Endothelial cell (in vitro differentiated cells): ENCODE data around the gene EARS2. TPM values are rescaled to one million over a fixed set of nuclear protein-coding genes. Genes with fewer than 3 reads are reported as not detected.
A peak's percentile ranks its signal among the peaks of the same experiment; 100 is the strongest.

Experiments
- DNase-seq: peaks from one replicate; pipeline ENCODE4 v3.0.0; 2021; ENCODE audit warnings: low spot score
- H3K27ac Mint-ChIP-seq: one replicate; pipeline ENCODE4 v1.8.0; 2021; ENCODE audit warnings: mixed read lengths, inconsistent platforms; ENCODE audit not compliant: unreplicated experiment
- H3K27me3 Mint-ChIP-seq: one replicate; pipeline ENCODE4 v1.8.0; 2021; ENCODE audit warnings: mild to moderate bottlenecking, moderate library complexity, mixed read lengths, inconsistent platforms; ENCODE audit not compliant: unreplicated experiment
- H3K36me3 Mint-ChIP-seq: one replicate; pipeline ENCODE4 v1.8.0; 2021; ENCODE audit warnings: mild to moderate bottlenecking, low read depth, mixed read lengths, inconsistent platforms; ENCODE audit not compliant: unreplicated experiment
- H3K4me1 Mint-ChIP-seq: one replicate; pipeline ENCODE4 v1.8.0; 2021; ENCODE audit warnings: mild to moderate bottlenecking, mixed read lengths, inconsistent platforms; ENCODE audit not compliant: unreplicated experiment
- H3K4me3 Mint-ChIP-seq: one replicate; pipeline ENCODE4 v1.8.0; 2021; ENCODE audit warnings: mild to moderate bottlenecking, mixed read lengths, inconsistent platforms; ENCODE audit not compliant: unreplicated experiment
- H3K9me3 Mint-ChIP-seq: one replicate; pipeline ENCODE4 v1.8.0; 2021; ENCODE audit warnings: mixed read lengths, inconsistent platforms; ENCODE audit not compliant: unreplicated experiment
- CTCF ChIP-seq: fragments of 200-600 bp; sonication (generic); IDR thresholded peaks from one replicate; pipeline ENCODE4 v1.5.0; 2021; ENCODE audit warnings: antibody characterized with exemption; ENCODE audit not compliant: unreplicated experiment
- total RNA-seq: library from RNA; stranded (reverse); fragmentation: NEBNext Ultra II Directional; extraction: Animal tissue kit (Norgen Biotek cat#: 25700); gene quantifications from one replicate; pipeline ENCODE4 v1.2.1, GENCODE V29; 2021; ENCODE audit not compliant: unreplicated experiment

Gene EARS2
- total RNA-seq, 1 donor from 2014 or later = 14.1 TPM

- H3K27me3 Mint-ChIP-seq = no peaks in the 10 kb centered on the region
- DNase-seq = no peak
- peaks cover 20% of the 10 kb centered on the region for H3K4me1 Mint-ChIP-seq
- H3K27ac Mint-ChIP-seq = no peak overlapping the region
- no peak for TF ChIP-seq CTCF
- no peaks in the 10 kb centered on the region for H3K9me3 Mint-ChIP-seq
- no peak overlapping the region for H3K4me3 Mint-ChIP-seq
- peaks cover 43% of the 10 kb centered on the region for H3K36me3 Mint-ChIP-seq
These were observed 5.4 kb upstream of the EARS2 start for GRCh38 chr16:23562505-23562904.

GRCh38 chr16:23561586-23561985 lies 4.4 kb upstream of the EARS2 start:
- no peak overlapping the region for H3K4me3 Mint-ChIP-seq
- H3K36me3 Mint-ChIP-seq = peaks cover 35% of the 10 kb centered on the region
- no peaks in the 10 kb centered on the region for H3K27me3 Mint-ChIP-seq
- DNase-seq = no peak
- H3K27ac Mint-ChIP-seq = no peak overlapping the region
- peaks cover 25% of the 10 kb centered on the region for H3K4me1 Mint-ChIP-seq
- H3K9me3 Mint-ChIP-seq = no peaks in the 10 kb centered on the region
- TF ChIP-seq CTCF = no peak

GRCh38 chr16:23557779-23558702 lies 891 bp upstream of the EARS2 start:
- H3K4me1 Mint-ChIP-seq = peaks cover 17% of the 10 kb centered on the region
- TF ChIP-seq CTCF = no peak

GRCh38 chr16:23554536-23554935 lies 2.6 kb downstream of the EARS2 start:
- Mint-ChIP-seq H3K27ac (no peak overlapping the region), H3K36me3 (peaks cover 5% of the 10 kb centered on the region), H3K4me3 (no peak overlapping the region), H3K4me1 (peaks cover 18% of the 10 kb centered on the region), H3K27me3 (peaks cover 2% of the 10 kb centered on the region), H3K9me3 (no peaks in the 10 kb centered on the region)
- TF ChIP-seq CTCF = no peak
- no peak for DNase-seq

More at GRCh38 chr16:23557779-23558702, 891 bp upstream of the EARS2 start:
- no peaks in the 10 kb centered on the region for H3K9me3 Mint-ChIP-seq
- no peaks in the 10 kb centered on the region for H3K27me3 Mint-ChIP-seq
- DNase-seq = peak; percentile 52
- H3K4me3 Mint-ChIP-seq = peak overlapping the region; percentile 89
- H3K36me3 Mint-ChIP-seq = peaks cover 17% of the 10 kb centered on the region
- peak overlapping the region; percentile 85 for H3K27ac Mint-ChIP-seq

GRCh38 chr16:23552161-23552560 lies 5.0 kb downstream of the EARS2 start:
- peak overlapping the region; percentile 76 for H3K27ac Mint-ChIP-seq
- peaks cover 11% of the 10 kb centered on the region for H3K36me3 Mint-ChIP-seq
- H3K27me3 Mint-ChIP-seq = peaks cover 2% of the 10 kb centered on the region
- no peak for DNase-seq
- H3K4me3 Mint-ChIP-seq = peak overlapping the region; percentile 19
- no peaks in the 10 kb centered on the region for H3K9me3 Mint-ChIP-seq
- peaks cover 10% of the 10 kb centered on the region for H3K4me1 Mint-ChIP-seq
- TF ChIP-seq CTCF = no peak
